Measurements from ENCODE around the gene ICOSLG. TPM values are rescaled to one million over a fixed set of nuclear protein-coding genes. Genes with fewer than 3 reads are reported as not detected.

Gene ICOSLG
- total and polyA plus RNA-seq, 2 of the 4 experiments (the other 2 are of a cell fraction), result under 0.01 to 0.09 TPM

DNA sequence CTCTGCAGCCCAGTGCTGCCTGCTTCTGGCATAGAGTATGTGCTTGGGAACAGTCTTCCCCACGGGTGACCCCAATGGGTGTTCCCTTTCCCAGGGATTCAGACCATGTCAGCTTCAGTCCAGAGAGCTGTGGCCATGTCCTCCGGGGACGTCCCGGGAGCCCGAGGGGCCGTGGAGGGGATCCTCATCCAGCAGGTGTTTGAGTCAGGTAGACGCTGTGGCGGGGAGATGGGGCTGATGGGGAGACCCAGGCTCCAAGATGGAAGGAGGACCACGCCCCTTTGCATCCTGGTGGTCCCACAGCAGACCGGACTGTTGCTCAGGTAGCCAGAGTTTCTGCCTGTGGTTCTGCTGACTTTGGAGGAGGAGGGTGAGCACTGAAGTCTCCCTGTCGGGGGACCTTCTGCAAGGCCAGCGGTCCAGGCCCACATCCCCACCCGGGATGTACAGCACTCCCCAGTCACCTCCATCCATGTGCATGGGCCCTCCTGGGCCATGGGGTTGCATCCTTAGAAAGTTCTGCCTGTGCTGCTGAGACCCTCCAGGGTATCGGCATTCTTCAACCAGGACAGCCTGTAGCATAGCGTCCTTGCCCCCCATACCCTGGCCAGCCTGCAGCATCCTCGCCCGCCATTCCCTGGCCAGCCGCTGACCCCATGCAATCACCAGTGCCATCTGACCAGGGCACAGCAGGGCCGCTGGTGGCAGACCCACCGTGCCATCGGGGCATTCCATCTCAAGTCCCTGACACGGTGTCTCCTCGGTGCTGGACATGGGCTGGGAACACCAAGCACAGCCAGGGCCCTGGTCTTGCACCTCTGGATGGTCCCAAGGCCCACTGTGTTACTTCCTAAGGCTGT, 47.7 kb upstream of the ICOSLG start:
- Histone ChIP-seq H2BK15ac (ENCODE audit: low read depth, low read length) (no peak overlapping the region), H4K5ac (ENCODE audit: low read depth, low read length) (no peak overlapping the region), H3K4me1 (ENCODE audit: control insufficient read depth, insufficient read depth, low read length) (peaks cover 4% of the 10 kb centered on the region; the same call in 1 of the 2 replicates), H3K27ac (ENCODE audit: insufficient read depth, low read length) (no peak overlapping the region), H3K9ac (ENCODE audit: low read depth, low read length) (no peak overlapping the region), H3K9me3 (ENCODE audit: control insufficient read depth, insufficient read depth, low read length) (no peaks in the 10 kb centered on the region), H3K23ac (ENCODE audit: low read depth, low read length) (no peak overlapping the region), H4K20me1 (ENCODE audit: insufficient read depth, low read length) (no peaks in the 10 kb centered on the region), H3K18ac (ENCODE audit: low read depth, low read length) (no peak overlapping the region), H2AK5ac (ENCODE audit: low read depth, low read length) (no peak overlapping the region), H4K8ac (ENCODE audit: low read depth in 2 of 2, low read length in 2 of 2) (no peak overlapping the region), H3K9me1 (ENCODE audit: insufficient read depth, low read length) (no peaks in the 10 kb centered on the region), H3K4me2 (ENCODE audit: low read depth, low read length) (no peak overlapping the region), H3K36me3 (ENCODE audit: control insufficient read depth, insufficient read depth, low read length) (no peaks in the 10 kb centered on the region), H3K27me3 (ENCODE audit: control insufficient read depth, insufficient read depth, low read length) (peaks cover 26% of the 10 kb centered on the region; the same call in 1 of the 2 replicates), H2BK5ac (ENCODE audit: low read depth, low read length, poor library complexity, severe bottlenecking) (no peak overlapping the region), H2AK9ac (replicated peaks; ENCODE audit: low read depth, low read length, poor library complexity) (no peak overlapping the region), H3K79me1 (ENCODE audit: low read depth in 1 of 2, low read length in 2 of 2) (no peaks in the 10 kb centered on the region), H3K4me3 (ENCODE audit: insufficient read depth, low read depth, low read length) (no peak overlapping the region), H3K56ac (ENCODE audit: extremely low read depth, insufficient read depth, low read length) (no peak overlapping the region), H2BK120ac (ENCODE audit: low read depth, low read length) (no peak overlapping the region), H3K4ac (ENCODE audit: low read depth, low read length) (no peak overlapping the region), H2BK20ac (ENCODE audit: low read depth, low read length) (no peak overlapping the region), H4K91ac (ENCODE audit: insufficient read depth, low read depth, low read length) (no peak overlapping the region), H2AFZ (replicated peaks; ENCODE audit: low read length, poor library complexity) (peak overlapping the region; percentile 21), H3K14ac (replicated peaks; ENCODE audit: low read depth, low read length) (no peak overlapping the region)
- in situ Hi-C loops (cut with MboI; ENCODE audit: low sequenced_read_pairs) (no loop called here), intact Hi-C loops (cut with micrococcal nuclease) (no loop called here), dilution Hi-C loops (cut with HindIII; ENCODE audit: low sequenced_read_pairs, unreplicated experiment) (no loop called here)
- WGBS, 2 experiments (ENCODE audit: extremely low coverage in 2 of 2, insufficient read length in 1 of 2), result 77% methylated on average over 13 of the region's 23 CpGs; no CpG with 5 or more reads in 1 of the 2 experiments
- POLR2A ChIA-PET (ENCODE audit: unreplicated experiment), result no interaction called here
- DNase-seq (no peak), ATAC-seq (ENCODE audit: low read depth) (no peak)
- CTCF ChIA-PET, result no interaction called here
- BruUV-seq (replicated peaks), result no TSS peak
- TF ChIP-seq POLR2A (IDR thresholded peaks at IDR 0.05; ENCODE audit: low read depth, low read length) (no peak), CHD1 (IDR thresholded peaks at IDR 0.05; ENCODE audit: low read depth, low read length) (no peak), FOS (IDR thresholded peaks at IDR 0.05; ENCODE audit: low read depth, low read length) (no peak), BHLHE40 (IDR thresholded peaks at IDR 0.05; ENCODE audit: low read depth, low read length) (no peak), CEBPB (IDR thresholded peaks at IDR 0.05; ENCODE audit: low read depth, low read length) (no peak), MXI1 (IDR thresholded peaks at IDR 0.05; ENCODE audit: borderline replicate concordance, low read depth, low read length) (no peak)

Measured in IMR-90 (cell line).